Measurements from ENCODE around the gene ABCA9. TPM values are rescaled to one million over a fixed set of nuclear protein-coding genes. Genes with fewer than 3 reads are reported as not detected.

ABCA9 gene
- total and polyA plus RNA-seq, 2 of the 13 experiments (the other 11 are each of a cell fraction or from before 2014, with no cell fraction given) = 0.04 TPM; not detected in 1

GRCh38 chr17:68937890-68938514 is 122.7 kb downstream of the ABCA9 start (continued):
- no peak for TF ChIP-seq E2F5 (CRISPR knock-in tag; conservative IDR thresholded peaks at IDR 0.05)
- TF ChIP-seq ZNF235 (CRISPR knock-in tag; IDR thresholded peaks at IDR 0.05; ENCODE audit: borderline replicate concordance) = no peak
- no peak for TF ChIP-seq ZNF674 (CRISPR knock-in tag; IDR thresholded peaks at IDR 0.05; ENCODE audit: low read depth)
- no peak for TF ChIP-seq ZBTB2 (CRISPR knock-in tag; IDR thresholded peaks at IDR 0.05; ENCODE audit: low read depth)
- TF ChIP-seq ZIK1 (CRISPR knock-in tag; IDR thresholded peaks at IDR 0.05; ENCODE audit: borderline replicate concordance, low read depth) = no peak
- no peak for TF ChIP-seq ZNF180 (CRISPR knock-in tag; IDR thresholded peaks at IDR 0.05; ENCODE audit: borderline replicate concordance, low read depth)
- no peak for TF ChIP-seq TP53 (CRISPR knock-in tag; conservative IDR thresholded peaks at IDR 0.05)
- TF ChIP-seq CBFB (CRISPR knock-in tag; IDR thresholded peaks at IDR 0.05) = no peak
- TF ChIP-seq HIVEP1 (CRISPR knock-in tag; IDR thresholded peaks at IDR 0.05) = no peak
- TF ChIP-seq ZNF670 (CRISPR knock-in tag; IDR thresholded peaks at IDR 0.05; ENCODE audit: borderline replicate concordance) = 0 out of 2 replicates have a peak, but pooled peaks have one; percentile 14
- no peak for TF ChIP-seq RNF219 (CRISPR knock-in tag; IDR thresholded peaks at IDR 0.05)
- TF ChIP-seq HNRNPLL (IDR thresholded peaks at IDR 0.05; ENCODE audit: low read depth, low read length, poor library complexity, severe bottlenecking) = no peak
- peak; percentile 14; the same call in 1 of the 2 replicates for TF ChIP-seq ARID4A (CRISPR knock-in tag; IDR thresholded peaks at IDR 0.05; ENCODE audit: borderline replicate concordance)
- TF ChIP-seq MIER3 (CRISPR knock-in tag; IDR thresholded peaks at IDR 0.05; ENCODE audit: borderline replicate concordance) = 0 out of 2 replicates have a peak, but pooled peaks have one; percentile 38
- TF ChIP-seq FOXJ3 (CRISPR knock-in tag; IDR thresholded peaks at IDR 0.05; ENCODE audit: borderline replicate concordance) = peak; percentile 76; the same call in 1 of the 2 replicates
- no peak for TF ChIP-seq TRIM22 (IDR thresholded peaks at IDR 0.05)
- TF ChIP-seq RORA (CRISPR knock-in tag; IDR thresholded peaks at IDR 0.05) = no peak
- TF ChIP-seq KMT2B (CRISPR knock-in tag; IDR thresholded peaks at IDR 0.05) = 0 out of 2 replicates have a peak, but pooled peaks have one; percentile 46
- no peak for TF ChIP-seq ZNF850 (CRISPR knock-in tag; conservative IDR thresholded peaks at IDR 0.05)
